Hepatocyte (in vitro differentiated cells): ENCODE measurements around the gene SPRYD3.

Experiments used
- EZH2phosphoT487 ChIP-seq: fragments of 200-600 bp; sonication (generic); IDR thresholded peaks from one replicate; pipeline ENCODE4 v1.6.1; 2018; ENCODE audit warnings: antibody characterized with exemption, mild to moderate bottlenecking, low read depth, moderate library complexity; ENCODE audit not compliant: unreplicated experiment, severe bottlenecking
- TF ChIP-seq, protein P1 (sequence below): fragments of 200-600 bp; sonication (generic); IDR thresholded peaks from 2 replicates; pipeline ENCODE4 v1.5.1; 2016; ENCODE audit warnings: antibody characterized with exemption, mild to moderate bottlenecking; ENCODE audit not compliant: poor library complexity

DNA sequence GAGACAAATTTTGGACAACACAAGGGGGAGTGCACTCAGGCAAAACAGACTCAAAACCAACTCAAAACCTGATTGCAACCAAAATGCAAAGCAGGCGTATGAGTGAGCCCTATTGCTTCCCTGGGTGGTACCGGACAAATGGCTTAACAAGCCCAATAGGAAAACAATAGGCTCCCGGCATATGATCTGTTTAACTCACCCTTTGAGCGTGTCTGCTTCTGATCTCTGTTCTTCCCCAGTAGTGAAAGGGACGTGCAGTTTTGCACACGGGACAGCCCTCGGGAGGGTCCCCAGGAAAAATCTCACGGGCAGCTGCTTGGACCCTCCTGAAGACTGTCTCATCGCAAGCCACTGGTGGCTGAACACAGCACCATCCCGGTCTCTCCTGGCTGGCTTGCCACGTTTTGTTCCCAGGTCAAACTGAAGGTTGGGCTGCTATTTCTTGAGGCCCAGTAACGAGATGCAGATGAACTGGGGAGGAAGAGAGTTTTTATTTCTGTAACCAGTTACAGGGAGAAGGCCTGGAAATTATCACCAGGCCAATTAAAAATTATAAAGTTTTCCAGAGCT lies 34.0 kb upstream of the SPRYD3 start:
- no peak for TF ChIP-seq EZH2phosphoT487
- TF ChIP-seq, protein P1, sequence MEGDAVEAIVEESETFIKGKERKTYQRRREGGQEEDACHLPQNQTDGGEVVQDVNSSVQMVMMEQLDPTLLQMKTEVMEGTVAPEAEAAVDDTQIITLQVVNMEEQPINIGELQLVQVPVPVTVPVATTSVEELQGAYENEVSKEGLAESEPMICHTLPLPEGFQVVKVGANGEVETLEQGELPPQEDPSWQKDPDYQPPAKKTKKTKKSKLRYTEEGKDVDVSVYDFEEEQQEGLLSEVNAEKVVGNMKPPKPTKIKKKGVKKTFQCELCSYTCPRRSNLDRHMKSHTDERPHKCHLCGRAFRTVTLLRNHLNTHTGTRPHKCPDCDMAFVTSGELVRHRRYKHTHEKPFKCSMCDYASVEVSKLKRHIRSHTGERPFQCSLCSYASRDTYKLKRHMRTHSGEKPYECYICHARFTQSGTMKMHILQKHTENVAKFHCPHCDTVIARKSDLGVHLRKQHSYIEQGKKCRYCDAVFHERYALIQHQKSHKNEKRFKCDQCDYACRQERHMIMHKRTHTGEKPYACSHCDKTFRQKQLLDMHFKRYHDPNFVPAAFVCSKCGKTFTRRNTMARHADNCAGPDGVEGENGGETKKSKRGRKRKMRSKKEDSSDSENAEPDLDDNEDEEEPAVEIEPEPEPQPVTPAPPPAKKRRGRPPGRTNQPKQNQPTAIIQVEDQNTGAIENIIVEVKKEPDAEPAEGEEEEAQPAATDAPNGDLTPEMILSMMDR, result no peak
